GM19099 (cell line): ENCODE data around the gene ATP13A3.

ENCODE experiments used
- POLR2A ChIP-seq: IDR thresholded peaks from 3 replicates; pipeline ENCODE4 v1.6.1; 2011; ENCODE audit warnings: low read depth; ENCODE audit not compliant: insufficient read length; ENCODE audit errors: extremely low read depth

Gene ATP13A3

GRCh38 chr3:194462936-194463335 is 23.9 kb downstream of the ATP13A3 start:
- TF ChIP-seq POLR2A: no peak

- no peak for TF ChIP-seq POLR2A
These were observed 26.2 kb downstream of the ATP13A3 start for GRCh38 chr3:194460566-194460965.

GRCh38 chr3:194458131-194458530 is 28.7 kb downstream of the ATP13A3 start:
- no peak for TF ChIP-seq POLR2A

- no peak for TF ChIP-seq POLR2A
These were observed 31.3 kb downstream of the ATP13A3 start for GRCh38 chr3:194455481-194455880.

GRCh38 chr3:194450341-194450740 is 36.5 kb downstream of the ATP13A3 start:
- TF ChIP-seq POLR2A: no peak

- TF ChIP-seq POLR2A: no peak
These were observed 36.9 kb downstream of the ATP13A3 start for GRCh38 chr3:194449913-194450312.

- no peak for TF ChIP-seq POLR2A
These were observed 39.1 kb downstream of the ATP13A3 start for GRCh38 chr3:194447657-194448056.

GRCh38 chr3:194447161-194447560 is 39.6 kb downstream of the ATP13A3 start:
- no peak for TF ChIP-seq POLR2A

- no peak for TF ChIP-seq POLR2A
These were observed 40.0 kb downstream of the ATP13A3 start for GRCh38 chr3:194446754-194447153.

- no peak for TF ChIP-seq POLR2A
These were observed 40.6 kb downstream of the ATP13A3 start for GRCh38 chr3:194446172-194446571.

GRCh38 chr3:194443901-194444300 is 42.9 kb downstream of the ATP13A3 start:
- TF ChIP-seq POLR2A: no peak

- TF ChIP-seq POLR2A: no peak
These were observed 46.0 kb downstream of the ATP13A3 start for GRCh38 chr3:194440756-194441155.

GRCh38 chr3:194439881-194440550 is 46.8 kb downstream of the ATP13A3 start:
- TF ChIP-seq POLR2A: no peak

- no peak for TF ChIP-seq POLR2A
These were observed 52.3 kb downstream of the ATP13A3 start for GRCh38 chr3:194434503-194434902.

- TF ChIP-seq POLR2A: no peak
These were observed 55.2 kb downstream of the ATP13A3 start for GRCh38 chr3:194431554-194431953.

- TF ChIP-seq POLR2A: no peak
These were observed 61.4 kb downstream of the ATP13A3 start for GRCh38 chr3:194425399-194425798.

GRCh38 chr3:194424953-194425352 is 61.8 kb downstream of the ATP13A3 start:
- no peak for TF ChIP-seq POLR2A
